Embryonic facial prominence (tissue), 1 donor: ENCODE data around the gene MYL5.
"Not testable (repeated sequence)": the region's sequence is repeated elsewhere in the genome, so short reads cannot be mapped to it uniquely, and the experiment has no call there.

Experiments used
- DNase-seq: peaks from one replicate; pipeline ENCODE4 v3.0.0-alpha.2; 2016; ENCODE audit errors: extremely low spot score

Gene MYL5

DNA sequence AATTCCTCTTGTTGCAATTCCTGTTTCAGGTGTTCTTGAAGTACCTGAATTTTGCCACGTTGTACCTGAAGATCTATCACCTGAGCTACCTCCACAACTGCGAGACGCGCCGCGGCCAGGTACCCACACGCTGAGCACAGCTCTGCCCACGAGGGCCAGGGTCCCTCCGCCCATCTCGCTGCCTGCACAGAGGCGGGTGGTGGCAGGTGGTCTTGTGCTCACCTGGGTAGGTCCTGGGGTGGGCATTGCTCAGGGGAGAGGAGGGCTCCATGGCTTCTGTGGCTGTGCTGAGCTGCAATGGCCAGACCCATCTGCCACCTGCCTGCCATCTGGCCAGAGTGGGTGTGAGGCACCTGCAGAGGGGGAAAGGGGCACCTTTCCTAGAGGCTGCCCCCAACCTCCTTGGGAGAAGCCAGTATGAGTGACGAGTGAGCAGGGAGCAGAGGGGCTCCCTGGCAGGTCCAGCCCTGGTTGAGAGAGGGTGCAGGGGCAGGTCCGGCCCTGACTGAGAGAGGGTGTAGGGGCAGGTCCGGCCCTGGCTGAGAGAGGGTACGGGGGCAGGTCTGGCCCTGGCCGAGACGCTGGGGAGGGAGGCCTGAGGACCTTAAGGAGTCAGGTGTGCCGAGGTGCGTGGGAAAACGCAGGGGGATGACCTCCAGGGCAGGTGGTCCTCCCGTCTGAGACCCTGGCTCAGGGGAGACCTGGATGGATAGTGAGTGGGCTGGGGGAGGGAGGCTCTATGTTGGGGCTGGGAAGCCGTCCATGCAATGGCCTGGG, 38.3 kb upstream of the MYL5 start:
- no peak for DNase-seq

DNA sequence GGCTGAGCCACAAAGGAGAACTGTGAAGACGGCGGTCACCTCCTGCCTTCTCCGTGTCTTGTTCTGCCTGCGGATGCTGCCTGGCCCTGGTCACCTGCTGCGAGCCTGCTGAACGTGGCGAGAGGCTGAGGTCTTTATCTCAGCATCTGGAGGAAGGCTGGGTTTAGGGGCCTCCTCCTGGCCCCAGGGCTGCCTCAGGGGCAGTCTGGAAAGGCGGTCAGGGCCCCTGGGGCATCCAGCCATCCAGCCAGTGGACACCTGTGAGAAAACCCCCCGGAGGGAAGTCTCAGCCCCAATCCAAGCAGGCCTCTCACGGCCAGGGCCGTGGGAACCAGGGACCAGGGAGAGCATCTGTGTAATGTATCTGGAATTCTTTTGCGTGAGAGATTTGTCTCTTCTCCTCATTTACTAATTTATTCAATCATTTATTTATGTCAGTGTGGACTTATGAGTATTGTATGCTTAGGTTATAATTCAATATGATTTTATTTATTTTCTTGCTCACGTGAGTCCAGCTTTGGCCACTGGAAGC, 37.6 kb upstream of the MYL5 start:
- DNase-seq, result no peak

DNA sequence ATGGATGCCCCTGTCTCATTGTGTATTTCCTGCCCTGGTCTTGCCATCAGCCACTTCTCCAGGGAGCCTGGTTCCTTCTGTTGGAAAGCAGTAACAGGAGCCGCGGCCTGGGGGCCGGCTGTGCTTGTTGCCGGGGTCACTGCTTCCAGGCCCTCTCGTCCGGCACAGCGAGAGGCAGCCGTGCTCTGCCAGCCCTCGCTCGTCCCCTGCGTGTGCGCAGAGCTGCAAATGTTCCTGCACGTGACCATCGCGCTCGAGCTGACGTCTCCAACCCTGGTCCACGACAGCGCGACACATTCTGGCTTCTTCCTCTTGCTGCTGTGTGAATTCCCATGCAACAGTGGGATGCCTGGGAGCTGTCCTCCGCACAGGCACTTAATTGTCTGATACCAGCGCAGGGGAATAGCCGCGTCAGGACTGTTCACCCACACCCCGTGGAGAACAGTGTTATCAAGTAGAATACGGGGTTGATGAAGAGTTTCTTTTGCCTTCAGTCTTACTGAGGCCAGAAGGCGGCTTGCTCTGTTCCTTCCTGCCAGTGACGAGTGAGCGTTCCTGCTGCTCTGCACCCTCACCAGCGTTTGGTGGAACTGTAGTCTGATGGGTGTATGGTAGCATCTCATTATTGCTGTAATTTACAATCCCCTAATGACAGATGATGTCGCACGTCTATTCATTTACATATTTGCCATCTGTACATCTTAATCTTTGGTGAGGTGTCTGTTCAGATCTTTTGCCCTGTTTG, 36.6 kb upstream of the MYL5 start:
- no peak for DNase-seq

DNA sequence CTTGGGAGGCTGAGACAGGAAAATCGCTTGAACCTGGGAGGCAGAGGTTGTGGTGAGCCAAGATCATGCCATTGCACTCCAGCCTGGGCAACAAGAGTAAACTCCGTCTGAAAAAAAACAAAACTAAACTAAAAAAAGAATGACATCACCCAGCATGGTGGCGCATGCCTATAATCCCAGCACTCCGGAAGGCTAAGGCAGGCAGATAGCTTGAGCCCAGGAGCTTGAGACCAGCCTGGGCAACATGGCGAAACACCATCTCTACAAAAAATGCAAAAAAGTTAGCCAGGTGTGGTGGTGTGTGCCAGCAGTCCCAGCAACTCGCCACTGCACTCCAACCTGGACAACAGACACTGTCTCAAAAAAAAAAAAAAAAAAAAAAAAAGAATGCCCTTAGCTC, 32.0 kb upstream of the MYL5 start:
- not testable (repeated sequence) for DNase-seq

DNA sequence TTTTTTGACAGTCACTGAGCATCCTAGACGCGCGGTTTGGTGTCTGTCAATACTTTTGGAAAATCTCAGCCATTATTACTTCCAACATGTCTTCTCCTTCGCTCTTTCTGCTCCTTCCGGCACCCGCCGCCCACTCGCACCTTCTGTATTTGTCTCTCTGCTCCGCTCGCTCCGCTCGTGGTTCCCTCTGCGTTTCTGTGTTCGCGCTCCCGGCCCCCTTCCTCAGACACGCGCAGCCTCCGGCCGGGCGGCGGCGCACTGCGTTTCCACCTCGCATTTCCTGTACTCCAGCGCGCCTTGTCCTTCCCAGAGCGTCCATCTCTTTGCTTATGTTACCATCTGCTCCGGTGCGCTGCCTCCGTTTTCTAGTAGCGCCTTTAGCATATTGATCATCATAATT, 27.9 kb upstream of the MYL5 start:
- no peak for DNase-seq

DNA sequence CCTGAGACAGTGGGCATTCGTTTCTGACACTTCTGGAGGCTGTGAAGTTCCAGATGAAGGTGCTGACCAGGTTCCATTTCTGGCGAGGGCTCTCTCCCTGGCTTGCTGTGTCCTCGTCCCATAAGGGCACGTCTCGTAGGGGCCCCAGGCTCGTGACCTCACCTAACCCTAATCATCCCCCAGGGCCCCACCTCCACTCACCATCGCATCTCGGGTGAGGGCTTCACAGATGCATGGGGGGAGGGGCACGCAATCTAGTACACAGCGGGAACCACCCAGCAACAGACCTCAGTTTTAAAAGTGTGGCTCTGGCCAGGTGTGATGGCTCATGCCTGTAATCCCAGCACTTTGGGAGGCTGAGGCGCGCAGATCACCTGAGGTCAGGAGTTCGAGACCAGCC, 26.9 kb upstream of the MYL5 start:
- DNase-seq, result no peak

DNA sequence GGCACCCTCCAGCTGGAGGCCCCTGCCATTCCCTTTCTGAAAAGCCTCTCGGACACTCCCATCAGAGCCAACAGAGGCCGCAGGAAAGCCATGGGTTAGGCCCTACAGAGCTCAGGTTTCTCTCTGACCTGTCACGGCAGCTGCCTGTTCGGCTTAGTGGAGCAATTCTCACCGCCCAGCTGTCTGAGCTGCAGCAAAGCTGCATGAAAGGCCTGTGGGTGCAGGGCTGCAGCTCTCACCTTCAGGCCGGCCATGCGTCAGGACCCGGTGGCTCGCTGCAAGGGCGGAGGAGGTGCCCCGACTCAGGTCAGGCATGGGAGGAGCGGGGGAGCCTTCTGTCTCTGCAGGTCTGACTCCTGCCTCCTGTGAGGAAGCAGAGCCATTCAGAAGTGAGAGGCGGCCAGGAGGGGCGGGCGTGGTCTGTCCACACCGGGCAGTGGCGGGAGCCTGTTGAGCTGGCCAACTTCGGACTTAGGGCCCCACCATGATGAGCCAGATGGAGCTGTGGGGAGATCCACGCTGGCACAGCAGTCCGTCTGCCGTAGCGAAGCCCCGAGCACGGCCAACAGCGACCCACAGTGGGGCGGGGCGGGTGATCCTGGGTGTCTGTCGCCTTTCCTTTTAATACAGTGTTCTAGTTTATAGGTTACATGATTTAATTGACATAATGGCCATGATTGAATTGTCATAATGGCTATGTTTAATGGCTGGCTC, 25.6 kb upstream of the MYL5 start:
- DNase-seq, result no peak

DNA sequence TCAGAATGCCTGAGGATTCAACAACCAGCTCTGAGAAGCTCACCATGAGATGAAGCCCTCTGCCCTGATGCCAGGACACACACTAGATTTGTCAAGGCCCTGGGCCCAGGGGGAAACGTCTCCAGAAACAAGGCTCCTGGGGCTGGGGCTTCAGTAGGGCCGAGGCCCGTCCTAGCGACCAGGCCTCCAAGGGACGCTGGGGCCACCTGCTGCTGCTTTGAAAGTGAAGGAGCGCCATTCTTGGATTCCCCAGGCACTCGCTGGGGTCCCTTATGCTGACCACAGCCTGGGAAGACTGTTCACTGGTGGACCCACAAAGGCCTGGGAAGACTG, 25.1 kb upstream of the MYL5 start:
- DNase-seq, result no peak

DNA sequence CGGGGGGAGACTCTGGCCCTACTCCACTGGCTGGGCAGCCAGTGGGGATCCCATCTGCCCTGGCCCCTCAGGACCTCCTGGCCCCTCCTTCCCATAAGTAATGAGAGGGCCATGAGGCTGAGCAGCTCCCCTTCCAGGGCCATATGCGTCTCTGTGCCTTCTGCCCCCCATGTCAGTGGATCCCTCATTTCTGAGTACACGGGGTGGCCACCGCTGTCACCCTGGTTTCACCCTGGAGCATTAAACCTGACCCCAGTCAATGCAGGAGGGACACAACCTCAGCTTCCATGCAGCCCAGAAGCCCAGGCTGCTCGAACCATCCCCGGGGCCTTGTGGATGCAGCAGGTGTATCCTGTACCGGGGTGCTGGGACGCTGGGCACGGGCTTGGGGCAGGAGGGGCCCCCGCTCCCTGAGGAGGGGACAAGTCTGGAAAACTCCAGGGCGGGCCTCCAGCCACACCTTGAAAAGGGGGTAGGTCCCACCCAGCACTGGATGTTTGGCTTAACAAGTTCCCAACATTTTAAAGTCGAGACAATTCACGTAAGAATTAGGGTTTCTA, 24.5 kb upstream of the MYL5 start:
- no peak for DNase-seq

DNA sequence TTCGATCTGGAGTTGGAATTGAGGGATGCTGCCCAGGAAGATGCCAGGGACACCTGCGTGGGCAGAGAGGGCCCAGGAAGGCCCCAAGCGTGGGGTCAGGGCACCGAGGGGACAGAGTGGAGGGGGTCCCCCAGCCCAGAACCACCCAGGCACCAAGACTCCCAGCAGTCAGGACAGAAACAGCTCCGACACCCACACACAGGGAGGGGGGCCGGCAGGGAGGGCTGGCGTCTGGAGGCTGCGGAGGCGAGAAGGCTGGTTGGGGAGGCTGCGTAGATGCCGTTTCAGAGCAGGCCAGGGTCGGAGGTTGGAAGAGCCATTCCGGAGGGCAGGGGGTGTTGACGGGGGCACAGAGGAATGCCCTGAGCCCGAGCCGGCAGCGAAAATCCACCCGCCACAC, 23.9 kb upstream of the MYL5 start:
- no peak for DNase-seq

DNA sequence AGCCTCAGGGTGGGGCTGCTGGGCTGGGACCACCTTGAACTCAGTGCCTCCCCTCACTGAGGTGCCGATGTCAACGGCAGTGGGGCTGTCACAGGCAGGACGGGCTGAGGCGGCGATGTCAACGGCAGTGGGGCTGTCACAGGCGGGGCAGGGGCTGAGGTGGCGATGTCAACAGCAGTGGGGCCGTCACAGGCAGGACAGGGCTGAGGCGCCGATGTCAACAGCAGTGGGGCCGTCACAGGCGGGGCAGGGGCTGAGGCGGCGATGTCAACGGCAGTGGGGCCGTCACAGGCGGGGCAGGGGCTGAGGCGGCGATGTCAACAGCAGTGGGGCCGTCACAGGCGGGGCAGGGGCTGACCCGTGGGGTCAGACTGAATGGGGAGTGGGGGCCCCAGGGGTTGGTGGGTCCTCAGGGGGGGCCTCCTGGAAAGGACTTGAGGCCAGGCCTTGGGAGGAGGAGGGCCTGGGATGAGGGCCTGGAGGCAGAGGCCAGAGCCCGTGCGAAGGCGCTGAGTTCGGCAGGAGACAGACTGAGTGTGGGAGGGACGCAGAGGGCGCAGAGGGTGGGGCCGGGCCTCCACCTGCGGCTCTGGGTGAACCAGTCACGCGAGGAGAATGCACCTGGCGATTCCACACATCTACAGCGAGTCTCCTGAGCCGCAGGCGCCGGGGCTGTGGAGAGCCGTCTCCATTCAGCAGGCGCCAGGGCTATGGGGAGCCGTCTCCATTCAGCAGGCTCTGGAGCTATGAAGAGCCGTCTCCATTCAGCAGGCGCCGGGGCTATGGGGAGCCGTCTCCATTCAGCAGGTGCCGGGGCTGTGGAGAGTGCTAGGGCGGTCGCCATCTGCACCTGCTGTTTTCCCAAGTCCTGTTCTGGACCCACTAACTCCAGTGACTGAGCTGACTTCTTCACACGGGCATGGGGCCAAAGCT, 23.1 kb upstream of the MYL5 start:
- DNase-seq, result no peak

DNA sequence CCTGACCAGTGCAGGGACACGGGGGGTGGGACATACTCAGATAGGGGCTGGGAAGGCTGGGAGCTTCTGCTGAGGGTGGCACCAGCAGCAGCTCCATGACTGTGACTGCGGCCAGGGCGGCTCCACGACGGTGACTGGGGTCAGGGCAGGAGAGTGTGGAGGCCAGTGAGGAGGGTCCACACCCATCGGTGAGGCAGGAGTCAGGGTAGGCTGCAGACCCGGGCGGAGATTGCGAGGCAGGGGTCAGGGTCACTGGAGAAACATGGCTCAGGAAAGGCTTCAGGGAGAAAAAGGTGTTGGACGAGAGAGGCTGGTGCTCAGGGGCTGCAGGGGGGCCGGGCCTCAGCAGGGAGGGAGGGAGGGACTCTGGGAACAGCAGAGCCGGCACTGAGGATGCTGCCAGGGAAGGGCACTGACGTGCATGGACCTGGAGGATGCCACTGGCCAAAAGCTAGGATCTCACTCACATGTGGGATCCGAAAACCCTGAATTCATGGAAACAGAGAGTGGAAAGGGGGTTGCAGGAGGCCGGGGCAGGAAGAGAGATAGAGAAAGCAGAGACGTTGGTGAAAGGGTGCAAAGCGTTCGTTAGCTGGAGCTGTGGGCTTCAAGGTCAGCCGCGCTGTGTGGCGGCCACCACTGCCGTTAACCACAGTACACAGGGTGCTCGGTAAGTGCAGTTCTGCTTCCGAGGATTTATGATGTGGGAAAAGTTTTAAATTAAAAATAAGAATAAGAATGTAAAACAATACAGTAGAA, 22.3 kb upstream of the MYL5 start:
- DNase-seq, result no peak

DNA sequence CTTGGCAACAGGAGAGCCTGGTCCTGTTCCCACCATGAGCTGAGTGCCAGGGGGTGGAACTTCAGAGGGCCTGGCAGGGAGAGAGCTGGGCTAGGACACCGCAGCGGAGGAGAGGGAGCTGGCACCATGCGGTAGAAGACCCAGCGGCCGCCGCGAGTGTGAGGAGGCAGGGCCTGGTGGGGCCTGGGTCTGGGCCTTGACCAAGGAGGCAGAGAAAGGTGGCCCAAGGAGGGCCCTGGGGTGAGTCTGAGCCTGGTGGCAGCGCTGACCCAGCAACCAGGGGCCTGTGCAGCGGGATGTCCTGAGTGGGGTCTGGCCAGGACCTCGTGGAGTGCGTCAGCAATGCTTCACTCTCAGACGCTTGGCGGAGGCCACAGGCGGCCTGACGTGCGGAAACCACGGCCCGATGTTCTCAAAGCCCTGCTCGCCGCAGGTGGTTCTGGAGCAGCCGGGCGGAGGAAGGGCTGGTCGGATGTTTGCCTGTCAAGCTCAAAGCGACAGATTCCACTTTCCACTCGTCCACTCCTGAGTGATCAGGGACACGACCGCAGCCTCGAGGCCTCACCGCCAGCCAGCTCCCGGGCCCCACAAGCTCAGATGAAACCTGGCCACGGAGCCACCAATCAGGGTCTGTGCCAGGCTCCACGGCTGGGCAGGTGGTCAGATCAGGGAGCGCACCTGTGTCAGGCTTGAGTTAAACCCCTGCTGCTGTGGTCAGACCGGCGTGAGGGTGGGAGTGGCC, 21.1 kb upstream of the MYL5 start:
- DNase-seq, result no peak

DNA sequence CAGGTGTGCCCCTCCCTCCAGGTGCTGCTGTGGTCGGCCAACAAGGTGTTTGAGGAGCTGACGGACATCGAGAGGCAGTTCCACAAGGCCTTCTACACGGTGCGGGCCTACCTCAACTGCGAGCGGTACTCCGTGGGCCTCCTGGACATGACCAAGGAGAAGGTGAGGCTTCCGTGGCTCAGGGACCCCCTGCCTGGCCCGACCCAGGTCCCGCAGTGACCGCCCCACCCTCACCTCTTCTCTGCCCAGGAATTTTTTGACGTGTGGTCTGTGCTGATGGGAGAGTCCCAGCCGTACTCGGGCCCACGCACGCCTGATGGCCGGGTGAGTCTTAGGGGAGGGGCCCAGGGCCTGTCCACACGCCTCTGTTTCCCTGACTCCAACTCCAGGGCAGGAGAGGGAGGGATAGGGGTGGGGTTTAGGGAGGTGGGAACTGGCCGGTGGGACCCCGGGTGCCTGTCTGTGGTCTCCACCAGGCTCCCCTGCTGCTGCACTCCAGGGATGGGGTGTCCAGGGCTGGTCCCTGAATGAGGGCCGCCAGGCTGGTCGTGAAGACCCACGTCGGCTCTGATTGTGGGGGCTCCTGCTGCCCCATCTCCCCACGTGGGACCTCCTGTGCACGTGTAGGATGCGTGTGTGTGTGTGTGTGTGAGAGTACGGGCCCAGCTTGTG, 20.4 kb upstream of the MYL5 start:
- no peak for DNase-seq

DNA sequence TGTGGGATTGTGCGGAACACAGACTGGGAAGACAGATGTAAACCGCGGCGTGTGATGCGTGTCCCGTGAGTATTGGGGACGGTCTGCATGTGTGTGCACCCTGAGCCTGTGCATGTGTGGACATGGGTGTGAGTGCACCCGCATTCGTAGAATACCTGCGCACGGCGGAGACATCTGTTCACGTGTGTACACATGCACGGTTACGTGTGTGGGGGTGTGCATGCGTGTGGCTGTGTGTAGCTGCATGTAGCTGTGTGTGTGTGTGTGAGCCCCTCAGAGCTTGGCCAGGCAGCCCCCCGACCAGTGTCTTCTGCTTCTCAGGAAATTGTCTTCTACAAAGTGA, 19.9 kb upstream of the MYL5 start:
- no peak for DNase-seq

DNA sequence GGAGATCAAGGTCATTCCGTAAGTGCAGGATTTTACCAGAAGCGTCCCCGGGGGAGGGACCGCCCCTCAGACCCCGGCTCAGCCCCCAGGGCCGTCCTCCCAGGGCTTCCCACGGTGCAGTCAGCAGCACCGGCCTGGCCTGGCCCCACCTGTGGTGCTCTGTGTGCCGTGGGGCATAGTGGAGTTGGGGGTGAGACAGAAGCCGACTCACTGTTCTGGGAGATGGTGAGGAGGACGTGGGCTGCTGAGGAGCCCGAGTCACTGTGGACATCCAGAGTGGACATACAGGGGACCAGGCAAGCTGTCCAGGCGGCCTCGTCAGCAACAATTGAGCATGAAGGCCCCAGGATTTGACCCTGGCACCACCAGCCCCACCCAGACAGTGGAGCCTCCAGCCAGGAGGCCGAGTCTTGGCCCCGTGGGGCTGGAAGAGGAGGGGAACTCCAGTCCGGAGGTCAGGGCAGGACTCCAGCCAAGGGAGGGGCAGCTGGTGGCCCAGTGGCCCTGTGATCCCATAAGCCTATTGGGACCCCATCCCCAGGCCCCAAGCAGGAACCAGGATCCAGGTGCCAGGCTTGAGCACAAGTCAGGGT, 19.4 kb upstream of the MYL5 start:
- DNase-seq, result no peak

DNA sequence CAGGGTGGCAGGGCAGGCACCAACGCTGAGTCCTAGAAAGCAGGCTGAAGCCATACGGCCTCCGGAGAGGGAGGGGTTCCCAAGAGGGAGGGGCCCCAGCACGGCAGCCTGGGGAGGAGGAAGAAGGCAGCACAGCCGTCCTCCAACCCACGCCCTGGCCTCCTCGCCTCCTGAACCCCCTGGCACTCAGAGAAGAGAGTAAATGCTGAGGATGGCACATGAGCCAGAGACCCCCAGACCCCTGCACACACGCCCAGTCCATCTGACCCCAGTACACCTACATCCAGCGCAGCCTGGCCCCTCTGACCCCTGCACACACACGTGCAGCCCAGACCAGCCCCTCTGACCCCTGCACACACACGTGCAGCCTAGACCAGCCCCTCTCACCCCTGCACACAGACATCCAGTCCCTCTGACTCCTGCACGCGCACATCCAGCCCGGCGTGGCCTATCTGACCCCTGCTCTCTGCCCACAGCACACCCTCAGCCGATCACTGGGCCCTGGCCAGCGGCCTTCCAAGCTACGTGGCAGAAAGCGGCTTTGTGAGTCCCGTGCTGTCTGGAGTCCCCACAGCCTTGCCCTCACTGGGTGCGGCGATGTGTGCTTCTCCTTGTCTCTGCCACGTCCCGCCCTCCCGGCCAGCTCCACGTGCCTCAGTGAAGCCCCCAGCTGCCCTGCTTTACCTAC, 18.7 kb upstream of the MYL5 start:
- DNase-seq, result no peak
